Suppressor macrophage (primary cell): ENCODE results near the gene ACVRL1.
A peak's percentile ranks its signal among the peaks of the same experiment; 100 is the strongest.
"Not testable (repeated sequence)": the region's sequence is repeated elsewhere in the genome, so short reads cannot be mapped to it uniquely, and the experiment has no call there.

Experiments used
- DNase-seq, 4 experiments: peaks; one replicate each; pipeline ENCODE4 v3.0.0-alpha.2; 2020 to 2022

Gene ACVRL1

GRCh38 chr12:51874486-51874885, 32.8 kb upstream of the ACVRL1 start:
- DNase-seq, result no peak

GRCh38 chr12:51879102-51879501, 28.2 kb upstream of the ACVRL1 start:
- no peak for DNase-seq

- peak in 3 of 4 experiments; percentile 30 to 61 (median 44) for DNase-seq
Measured at GRCh38 chr12:51883295-51883694, 24.0 kb upstream of the ACVRL1 start.

DNA sequence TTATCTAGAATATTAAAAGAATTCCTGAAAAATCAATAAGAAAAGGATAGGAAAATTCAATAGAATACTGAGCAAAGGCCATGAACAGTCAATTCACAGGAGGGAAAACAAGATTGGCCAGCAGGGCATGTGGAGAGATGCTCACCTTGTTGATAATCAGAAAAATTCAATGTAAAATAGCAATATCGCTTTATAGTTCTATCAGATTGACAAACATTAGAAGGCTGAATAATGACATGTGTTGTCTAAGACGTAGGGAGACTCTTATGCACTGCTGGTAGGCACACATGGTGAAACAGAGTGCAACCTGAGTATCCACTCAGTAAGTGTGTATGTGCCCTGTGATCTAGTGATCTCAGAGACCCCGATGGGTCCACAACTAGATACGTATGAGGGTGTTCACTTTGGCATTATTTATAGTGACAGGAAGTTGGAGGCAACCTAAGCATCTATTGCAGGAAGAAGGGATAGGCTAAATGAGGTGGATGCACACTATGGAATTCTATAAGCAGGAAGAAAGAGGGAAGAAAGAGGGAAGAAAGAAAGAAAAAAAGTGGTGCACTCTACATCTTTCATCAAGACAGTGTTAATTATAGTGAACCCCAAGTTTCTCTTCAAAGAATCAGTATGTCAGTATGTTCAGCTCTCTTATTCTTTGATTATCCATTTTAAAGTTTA, 23.2 kb upstream of the ACVRL1 start:
- DNase-seq, result no peak

GRCh38 chr12:51884676-51885229, 22.6 kb upstream of the ACVRL1 start:
- peak in 1 of 4 experiments; percentile 36 for DNase-seq

DNA sequence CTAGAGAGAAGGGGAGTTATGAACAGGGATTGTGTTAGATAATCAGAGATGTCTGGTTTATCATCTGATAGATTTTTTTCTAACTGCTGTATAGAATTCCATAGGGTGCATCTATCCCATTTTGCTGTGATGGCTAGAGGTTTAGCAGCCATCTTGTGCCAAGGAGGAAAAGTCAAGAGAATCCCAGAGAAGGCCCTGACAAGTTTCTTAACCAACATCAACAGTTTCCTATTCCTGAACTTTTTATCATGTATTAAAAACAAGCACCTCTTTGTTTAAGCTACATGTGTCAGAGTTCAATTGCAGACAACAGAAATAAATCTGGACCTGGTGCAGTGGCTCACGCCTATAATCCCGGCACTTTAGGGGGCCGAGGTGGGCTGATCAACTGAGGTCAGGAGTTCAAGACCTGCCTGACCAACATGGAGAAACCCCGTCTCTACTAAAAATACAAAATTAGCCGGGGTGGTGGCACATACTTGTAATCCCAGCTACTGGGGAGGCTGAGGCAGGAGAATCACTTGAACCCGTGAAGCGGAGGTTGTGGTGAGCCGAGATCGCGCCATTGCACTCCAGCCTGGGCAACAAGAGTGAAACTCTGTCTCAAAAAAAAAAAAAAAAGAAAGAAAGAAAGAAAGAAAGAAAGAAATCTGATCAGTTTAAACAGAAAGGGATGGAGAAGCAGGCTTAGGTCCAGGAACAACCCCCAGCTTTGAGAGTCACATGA, 21.8 kb upstream of the ACVRL1 start:
- not testable (repeated sequence) for DNase-seq

DNA sequence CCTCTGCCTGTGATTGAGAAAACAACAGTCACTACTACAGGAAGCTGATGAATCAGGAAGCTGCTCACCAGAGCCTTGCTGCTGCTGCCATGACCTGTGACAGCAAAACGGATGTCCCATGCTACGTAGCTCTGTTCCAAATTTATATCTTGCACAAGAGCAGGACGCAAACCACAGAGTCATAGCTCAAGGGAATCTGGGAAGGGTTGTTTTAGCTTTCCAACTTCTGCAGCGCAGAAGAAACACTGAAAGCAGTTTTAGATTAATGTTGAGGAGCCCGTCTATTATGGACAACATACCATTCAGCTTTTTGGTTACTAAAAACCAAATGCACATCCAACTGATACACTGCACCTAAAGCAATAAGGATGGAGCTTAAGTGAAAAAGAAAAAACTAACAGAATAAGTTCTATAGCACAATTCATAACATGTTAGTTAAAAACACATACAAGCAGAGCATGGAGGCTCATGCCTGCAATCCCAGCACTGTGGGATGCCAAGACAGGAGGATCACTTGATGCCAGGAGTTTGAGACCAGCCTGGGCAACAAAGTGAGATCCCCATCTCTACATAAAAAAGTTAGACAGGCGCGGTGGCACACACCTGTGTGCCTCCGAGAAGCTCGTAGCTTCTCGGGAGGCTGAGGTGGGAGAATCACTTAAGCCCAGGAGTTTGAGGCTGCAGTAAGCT, 21.1 kb upstream of the ACVRL1 start:
- peak; percentile 89 to 98 (median 94) for DNase-seq

DNA sequence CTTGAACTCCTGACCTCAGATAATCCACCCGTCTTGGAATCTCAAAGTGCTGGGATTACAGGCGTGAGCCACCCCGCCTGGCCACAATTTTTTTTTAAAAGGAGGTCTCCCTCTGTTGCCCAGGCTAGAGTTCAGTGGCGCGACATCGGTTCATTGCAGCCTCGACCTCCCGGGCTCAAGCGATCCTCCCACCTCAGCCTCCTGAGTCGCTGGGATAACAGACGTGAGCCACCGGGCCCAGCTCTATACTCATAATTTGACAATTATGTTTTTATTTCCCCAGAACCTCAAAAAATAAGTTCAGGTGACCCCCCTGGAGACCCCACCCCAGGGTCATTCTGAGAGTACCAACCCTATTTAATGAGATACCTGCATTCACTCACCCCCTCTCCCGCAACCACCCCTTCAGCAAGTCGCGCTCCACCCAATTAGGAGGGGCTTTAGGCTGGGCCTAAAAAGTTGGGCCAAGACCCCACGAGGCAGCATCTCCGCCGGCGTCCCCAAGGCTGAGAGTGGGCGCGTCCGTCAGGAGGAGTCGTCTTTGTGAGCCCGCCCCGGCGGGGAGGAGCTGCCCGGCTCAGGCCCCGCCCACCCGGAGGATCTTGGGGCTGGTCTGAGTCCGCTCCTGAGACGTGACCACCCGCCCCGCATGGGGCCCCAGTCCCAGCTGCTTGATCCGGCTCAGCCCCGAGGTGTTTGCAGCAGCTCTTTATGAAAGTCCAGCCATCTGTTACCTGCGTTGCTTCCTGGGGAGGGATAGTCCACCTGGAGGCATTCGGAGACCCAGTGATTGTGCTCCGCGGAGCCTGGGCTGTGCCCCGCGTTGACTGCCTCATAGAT, 19.6 kb upstream of the ACVRL1 start, which contains the start of gene ANKRD33:
ANKRD33 (plus strand) TSS at position 628 of the 840 bp plus-strand sequence; CDS start at position 712, 84 bp downstream.
- peak in 2 of 4 experiments; percentile 42 to 50 for DNase-seq

GRCh38 chr12:51888316-51889215, 18.7 kb upstream of the ACVRL1 start:
- peak in 1 of 4 experiments; percentile 0 for DNase-seq

DNA sequence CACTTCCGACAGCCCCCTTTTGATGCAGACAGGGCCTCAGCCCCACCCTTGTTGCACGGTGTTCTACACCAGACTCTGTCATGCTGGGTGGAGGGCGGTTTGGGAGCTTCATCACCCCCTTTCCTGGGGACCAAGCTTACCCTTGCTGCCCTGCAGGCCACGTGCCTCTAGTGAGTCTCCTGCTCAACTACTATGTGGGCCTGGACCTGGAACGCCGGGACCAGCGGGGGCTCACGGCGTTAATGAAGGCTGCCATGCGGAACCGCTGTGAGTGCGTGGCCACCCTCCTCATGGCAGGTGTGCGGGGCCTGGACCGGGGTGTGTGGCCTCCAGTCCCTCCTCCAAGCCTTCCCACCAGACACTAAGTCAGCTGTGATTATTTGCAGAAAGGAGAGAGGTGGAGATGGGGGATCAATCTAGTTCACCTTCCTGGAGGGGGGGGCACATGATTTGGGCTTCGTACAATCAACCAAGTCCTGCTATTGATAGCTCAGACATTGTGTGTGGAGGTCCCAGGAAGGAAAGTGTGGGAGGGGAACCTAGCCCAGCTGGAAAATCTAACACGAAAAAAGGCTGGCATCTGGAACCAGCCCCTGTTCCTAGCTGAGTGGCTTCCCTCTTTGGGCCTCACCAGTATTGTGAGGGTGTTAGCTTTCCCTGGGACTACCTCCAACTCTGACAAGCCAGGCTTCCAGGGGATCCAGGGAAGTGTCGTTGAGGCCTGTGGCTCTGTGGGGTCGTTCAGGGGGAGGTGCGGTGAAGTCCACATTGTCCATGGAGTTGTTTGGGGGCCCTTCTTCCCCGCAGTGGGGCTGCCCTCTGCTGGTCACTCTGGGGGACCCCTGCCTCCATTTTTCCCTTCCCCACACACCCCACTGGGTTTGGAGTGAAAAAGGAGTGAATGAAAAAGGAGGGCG, 17.8 kb upstream of the ACVRL1 start:
- no peak for DNase-seq

- DNase-seq, result no peak
Measured at GRCh38 chr12:51890133-51890464, 17.2 kb upstream of the ACVRL1 start.

- no peak for DNase-seq
Measured at GRCh38 chr12:51890511-51891171, 16.7 kb upstream of the ACVRL1 start.

DNA sequence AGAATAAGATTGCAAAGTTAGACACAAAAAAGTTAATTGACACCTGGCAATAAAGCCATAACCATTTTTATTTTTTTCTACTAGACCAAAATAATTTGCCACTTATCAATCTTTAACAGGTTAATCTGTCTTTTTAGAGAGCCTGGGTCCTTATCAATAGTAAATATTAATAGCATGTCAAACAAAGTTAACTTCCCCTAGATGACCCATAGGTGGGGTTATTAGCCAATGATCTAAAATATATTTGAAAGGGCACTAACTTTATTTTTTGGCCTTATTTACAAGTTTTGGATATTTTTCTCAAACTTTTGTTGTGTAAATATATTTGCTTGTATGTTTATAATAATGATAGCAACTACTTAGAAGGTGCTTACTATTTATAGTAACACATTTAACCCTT, 15.5 kb upstream of the ACVRL1 start:
- peak in 2 of 4 experiments; percentile 44 to 51 for DNase-seq

DNA sequence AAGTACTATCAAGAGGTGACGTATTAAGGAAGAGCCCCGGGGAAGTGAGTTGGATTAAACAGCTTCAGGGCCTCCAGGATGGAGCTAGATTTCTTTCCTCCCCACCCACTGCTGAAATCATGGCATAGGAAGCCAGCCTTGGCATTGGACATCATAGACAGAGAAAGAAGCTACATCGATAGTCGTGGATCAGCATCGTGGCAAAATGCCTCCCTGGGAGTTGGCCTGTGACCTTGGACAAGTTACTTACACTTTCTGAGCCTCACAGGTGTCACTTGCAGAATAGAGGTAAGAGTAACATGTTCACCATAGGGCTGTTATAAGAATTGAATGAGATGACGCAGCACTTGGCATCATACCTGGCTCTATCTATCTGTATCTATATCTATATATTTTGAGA, 13.5 kb upstream of the ACVRL1 start:
- DNase-seq, result no peak

- DNase-seq, result no peak
Measured at GRCh38 chr12:51895378-51896135, 11.7 kb upstream of the ACVRL1 start.

- DNase-seq, result no peak
Measured at GRCh38 chr12:51896236-51896635, 11.1 kb upstream of the ACVRL1 start.

GRCh38 chr12:51897181-51897580, 10.1 kb upstream of the ACVRL1 start:
- DNase-seq, result no peak

GRCh38 chr12:51898506-51898905, 8.8 kb upstream of the ACVRL1 start:
- no peak for DNase-seq

GRCh38 chr12:51898937-51899336, 8.4 kb upstream of the ACVRL1 start:
- peak; percentile 64 to 83 (median 70) for DNase-seq
